K562 (cell line): ENCODE measurements around the gene SARS1. TPM values are rescaled to one million over a fixed set of nuclear protein-coding genes. Genes with fewer than 3 reads are reported as not detected.

Experiments
- AFF4 ChIP-seq: sonication (generic); formaldehyde crosslinking; IDR thresholded peaks from 2 replicates; pipeline ENCODE4 v1.8.0; 2023; ENCODE audit warnings: mild to moderate bottlenecking, missing genetic modification reagents
- BDP1 ChIP-seq: IDR thresholded peaks from 3 replicates; pipeline ENCODE4 v1.6.1; 2011; ENCODE audit not compliant: insufficient read length, insufficient read depth
- BRCA1 ChIP-seq, 2 experiments: fragments of 450-650 bp in 1 of 2; sonication (generic) in 1 of 2; formaldehyde crosslinking in 1 of 2; IDR thresholded peaks; 2 replicates each; pipeline versions ENCODE4 v1.5.0 to v1.6.1; 2017 to 2020; ENCODE audit warnings: mild to moderate bottlenecking in 1 of 2, missing genetic modification reagents in 1 of 2
- CBFB ChIP-seq: sonication (generic); formaldehyde crosslinking; IDR thresholded peaks from 2 replicates; pipeline ENCODE4 v1.4.0; 2020; ENCODE audit warnings: mild to moderate bottlenecking, missing genetic modification reagents
- EP400 ChIP-seq: fragments of 450-650 bp; IDR thresholded peaks from 2 replicates; pipeline ENCODE4 v1.6.1; 2017; ENCODE audit warnings: antibody characterized with exemption, mild to moderate bottlenecking, moderate library complexity
- ETV5 ChIP-seq: sonication (generic); formaldehyde crosslinking; IDR thresholded peaks from 2 replicates; pipeline ENCODE4 v1.4.0; 2020; ENCODE audit warnings: low read depth, mild to moderate bottlenecking, missing genetic modification reagents
- FOXP4 ChIP-seq: sonication (generic); formaldehyde crosslinking; IDR thresholded peaks from 2 replicates; pipeline ENCODE4 v1.8.0; 2022; ENCODE audit warnings: mild to moderate bottlenecking, missing genetic modification reagents, borderline replicate concordance
- GATAD2A ChIP-seq: fragments of 450-650 bp; IDR thresholded peaks from 2 replicates; pipeline ENCODE4 v1.6.1; 2017
- HCFC1 ChIP-seq: IDR thresholded peaks from 2 replicates; pipeline ENCODE4 v1.6.1; 2012; ENCODE audit warnings: low read depth, low read length, improper control_type of control experiment
- HDAC6 ChIP-seq: IDR thresholded peaks from 2 replicates; pipeline ENCODE4 v1.6.1; 2012; ENCODE audit warnings: low read depth, mild to moderate bottlenecking, control low read depth, inconsistent platforms, low read length, moderate library complexity
- HSF4 ChIP-seq: fragments of 250-450 bp; sonication (Bioruptor Pico); IDR thresholded peaks from 2 replicates; pipeline ENCODE4 v2.1.2; 2022; ENCODE audit warnings: mild to moderate bottlenecking, moderate library complexity, borderline replicate concordance
- IRF9 ChIP-seq: fragments of 450-650 bp; IDR thresholded peaks from 2 replicates; pipeline ENCODE4 v1.6.1; 2016; ENCODE audit warnings: missing biosample characterization, missing genetic modification characterization
- KAT7 ChIP-seq: sonication (generic); formaldehyde crosslinking; IDR thresholded peaks from 2 replicates; pipeline ENCODE4 v1.8.0; 2022; ENCODE audit warnings: missing genetic modification reagents, mild to moderate bottlenecking, borderline replicate concordance
- NCOA1 ChIP-seq: fragments of 450-650 bp; IDR thresholded peaks from 2 replicates; pipeline ENCODE4 v1.6.1; 2016; ENCODE audit warnings: low read depth
- NR3C1 ChIP-seq: sonication (generic); formaldehyde crosslinking; IDR thresholded peaks from 2 replicates; pipeline ENCODE4 v1.8.1; 2022; ENCODE audit warnings: missing genetic modification reagents
- NUFIP1 ChIP-seq: fragments of 450-650 bp; IDR thresholded peaks from 2 replicates; pipeline ENCODE4 v1.6.1; 2018; ENCODE audit not compliant: partially characterized antibody
- RFX7 ChIP-seq: fragments of 250-450 bp; sonication (Bioruptor Pico); IDR thresholded peaks from 2 replicates; pipeline ENCODE4 v1.5.1; 2021; ENCODE audit warnings: mild to moderate bottlenecking
- ZFX ChIP-seq: sonication (generic); formaldehyde crosslinking; IDR thresholded peaks from 2 replicates; pipeline ENCODE4 v1.8.0; 2022; ENCODE audit warnings: mild to moderate bottlenecking, missing genetic modification reagents, moderate library complexity
- ZNF395 ChIP-seq: fragments of 200-800 bp; sonication (Bioruptor generic); IDR thresholded peaks from 2 replicates; pipeline ENCODE4 v1.6.1; 2017; ENCODE audit warnings: missing genetic modification characterization, missing compliant biosample characterization
- ZNF699 ChIP-seq: fragments of 250-450 bp; sonication (Bioruptor Pico); IDR thresholded peaks from 2 replicates; pipeline ENCODE4 v1.8.0; 2021; ENCODE audit warnings: mild to moderate bottlenecking, moderate library complexity; ENCODE audit not compliant: insufficient replicate concordance
- polyA plus RNA-seq, 8 experiments: library from polyadenylated mRNA; depleted of rRNA in 4 of 8; stranded (reverse) in 5 of 8; unstranded in 3 of 8; fragments of >200 nt; fragmentation: Nextera tagmentation in 2 of 8; fragmentation: Illumina TruSeq in 1 of 8; extraction: Ambion mirVana in 2 of 8; extraction: Trizol in 1 of 8; gene quantifications; 2 replicates each; pipeline versions ENCODE4 v1.2.1 to v1.2.3, GENCODE V29; 2011 to 2014; ENCODE audit warnings: inconsistent platforms in 1 of 8, missing spikeins in 1 of 8
- total RNA-seq, 7 experiments: library from RNA; depleted of rRNA in 6 of 7; stranded (reverse); fragments of >200 nt in 6 of 7; fragmentation: Illumina TruSeq in 2 of 7; extraction: Trizol in 2 of 7; gene quantifications; 2 replicates each; pipeline versions ENCODE4 v1.2.1 to v1.2.3, GENCODE V29; 2011 to 2021; ENCODE audit warnings: low replicate concordance in 1 of 7

Gene SARS1
- total and polyA plus RNA-seq, 9 of the 15 experiments (the other 6 are each of a cell fraction or from before 2014, with no cell fraction given), result 221 to 623 (median 254) TPM

- TF ChIP-seq HCFC1 (no peak), IRF9 (tag) (no peak), ETV5 (CRISPR knock-in tag) (no peak), BDP1 (no peak), AFF4 (CRISPR knock-in tag) (no peak), HDAC6 (no peak), RFX7 (CRISPR knock-in tag) (no peak), ZFX (CRISPR knock-in tag) (peak; percentile 46), NR3C1 (CRISPR knock-in tag) (peak; percentile 68; the same call in 1 of the 2 replicates), FOXP4 (CRISPR knock-in tag) (no peak), NUFIP1 (no peak), ZNF395 (0 out of 2 replicates have a peak, but pooled peaks have one; percentile 8), BRCA1 (IDR thresholded peaks at IDR 0.05) (no peak), BRCA1 (CRISPR knock-in tag; IDR thresholded peaks at IDR 0.05) (no peak), NCOA1 (no peak), EP400 (no peak), KAT7 (CRISPR knock-in tag) (peak; percentile 39; the same call in 1 of the 2 replicates), CBFB (CRISPR knock-in tag) (no peak), ZNF699 (CRISPR knock-in tag) (no peak), HSF4 (CRISPR knock-in tag) (no peak), GATAD2A (no peak)
Measured at GRCh38 chr1:109249654-109250401, 36.1 kb downstream of the SARS1 start (continued).
